ENCODE results near the gene GYS1. TPM values are rescaled to one million over a fixed set of nuclear protein-coding genes. Genes with fewer than 3 reads are reported as not detected.
"Not testable (repeated sequence)": the region's sequence is repeated elsewhere in the genome, so short reads cannot be mapped to it uniquely, and the experiment has no call there.

Gene GYS1
- total and polyA plus RNA-seq, 2 of the 8 experiments (the other 6 are each of a cell fraction or from before 2014, with no cell fraction given), result 30.0 to 38.7 TPM

- H4K8ac ChIP-seq (ENCODE audit: extremely low read depth, insufficient read depth, low read length); H3K79me1 ChIP-seq (ENCODE audit: low read depth, low read length); H3K4me1 ChIP-seq (replicated peaks in 1 of 4; ENCODE audit: control insufficient read depth in 3 of 4, insufficient read depth in 4 of 4, low read length in 3 of 4); H4K91ac ChIP-seq (replicated peaks; ENCODE audit: insufficient read length, low read length); H3K36me3 ChIP-seq (ENCODE audit: control insufficient read depth in 2 of 4, insufficient read depth in 4 of 4, low read length in 3 of 4); H3K27me3 ChIP-seq (replicated peaks in 1 of 4; ENCODE audit: control insufficient read depth in 3 of 4, extremely low read depth in 1 of 4, insufficient read depth in 3 of 4, low read length in 3 of 4); H3K14ac ChIP-seq (ENCODE audit: insufficient read length); H2BK12ac ChIP-seq (ENCODE audit: low read depth, low read length); H3K27ac ChIP-seq (ENCODE audit: low read depth, low read length); H3K4ac ChIP-seq (replicated peaks; ENCODE audit: insufficient read length, low read depth, low read length); H3K9ac ChIP-seq (replicated peaks in 1 of 4; ENCODE audit: extremely low read depth in 1 of 4, low read depth in 3 of 4, low read length in 3 of 4); H3K79me2 ChIP-seq (ENCODE audit: control insufficient read depth in 1 of 2, insufficient read depth in 2 of 2, low read length in 2 of 2); H2BK15ac ChIP-seq (ENCODE audit: low read length); H3K23me2 ChIP-seq (ENCODE audit: low read depth, low read length); H4K5ac ChIP-seq (ENCODE audit: insufficient read length, low read depth, low read length); H4K20me1 ChIP-seq (replicated peaks in 1 of 2; ENCODE audit: control insufficient read depth in 1 of 2, insufficient read depth in 2 of 2, low read length in 2 of 2); H2AK5ac ChIP-seq (ENCODE audit: low read depth, low read length); CTCF ChIA-PET (ENCODE audit: partially characterized antibody); H3K56ac ChIP-seq (replicated peaks; ENCODE audit: insufficient read length, low read depth, low read length); FAIRE-seq; H2BK5ac ChIP-seq (ENCODE audit: low read depth, low read length); H2BK120ac ChIP-seq (replicated peaks; ENCODE audit: low read depth, low read length); H3K23ac ChIP-seq (ENCODE audit: insufficient read length); H3K18ac ChIP-seq (ENCODE audit: extremely low read depth, low read length); H3K9me3 ChIP-seq (ENCODE audit: insufficient read depth in 2 of 2, low read depth in 1 of 2, low read length in 1 of 2); H2AFZ ChIP-seq (ENCODE audit: low read length); POLR2A ChIA-PET (ENCODE audit: partially characterized antibody); H3K4me2 ChIP-seq (ENCODE audit: insufficient read depth in 1 of 2, low read depth in 2 of 2, low read length in 2 of 2); H2BK20ac ChIP-seq (ENCODE audit: low read length); H3K4me3 ChIP-seq (ENCODE audit: extremely low read depth in 1 of 4, insufficient read depth in 2 of 4, low read depth in 3 of 4, low read length in 4 of 4): not testable (repeated sequence)
- TF ChIP-seq TBP (IDR thresholded peaks at IDR 0.05; ENCODE audit: low read depth, low read length), result peak; percentile 93
- TF ChIP-seq RAD21 (IDR thresholded peaks at IDR 0.05 in 1 of 2, conservative IDR thresholded peaks at IDR 0.05 in 1 of 2; ENCODE audit: low read depth in 2 of 2, low read length in 2 of 2), result peak; percentile 24 to 47; a peak in 2 of 4 replicates
- TF ChIP-seq YY1 (IDR thresholded peaks at IDR 0.05; ENCODE audit: low read depth, low read length), result peak; percentile 53; the same call in 1 of the 2 replicates
- TF ChIP-seq NANOG (IDR thresholded peaks at IDR 0.05; ENCODE audit: insufficient read depth, low read depth, low read length, poor library complexity, severe bottlenecking), result peak; percentile 29
- peak; percentile 65 to 78 (median 74) for TF ChIP-seq CTCF (IDR thresholded peaks at IDR 0.05; ENCODE audit: control extremely low read depth in 1 of 3, insufficient read depth in 1 of 3, low read depth in 1 of 3, low read length in 3 of 3)
- peak; percentile 80 for TF ChIP-seq CREB1 (IDR thresholded peaks at IDR 0.05)
- peak in 1 of 2 experiments; percentile 89 for DNase-seq (ENCODE audit: low read depth in 1 of 2, low spot score in 2 of 2)
- 72% methylated on average over 9 of the region's 18 CpGs; no CpG with 5 or more reads in 1 of the 2 experiments for WGBS, 2 experiments (ENCODE audit: extremely low coverage in 1 of 2, insufficient coverage in 1 of 2, insufficient read length in 1 of 2, insufficient replicate concordance in 2 of 2, low coverage in 1 of 2, low lambda C conversion rate in 2 of 2, missing lambda C conversion rate in 1 of 2)
These were observed 43.7 kb upstream of the GYS1 start, which contains the start of gene CGB1 for GRCh38 chr19:49036815-49037214. CGB1 (minus strand) TSS chr19:49036895; CDS start chr19:49036711, 184 bp downstream.

Data from H1 (cell line).